AG04450 (cell line): ENCODE results near the gene F2RL3. TPM values are rescaled to one million over a fixed set of nuclear protein-coding genes. Genes with fewer than 3 reads are reported as not detected.

ENCODE experiments used
- CTCF ChIA-PET: fragments of 300-600, 350-600 bp; formaldehyde crosslinking; extraction: SDS; loops from one replicate; lab custom pipeline; 2022; ENCODE audit warnings: antibody characterized with exemption, inconsistent platforms; lab: Charles Lee
- POLR2A ChIA-PET: fragments of 350-600 bp; formaldehyde crosslinking; extraction: SDS; loops from one replicate; lab custom pipeline; 2021; ENCODE audit warnings: antibody characterized with exemption, inconsistent platforms; lab: Yijun Ruan, JAX
- DNase-seq: peaks from one replicate; pipeline ENCODE4 v3.0.0-alpha.2; 2011; ENCODE audit warnings: low read depth, low spot score
- H3K27ac ChIP-seq: one replicate; pipeline ENCODE4 v1.5.1; 2012; ENCODE audit warnings: low read depth, low read length, control low read depth
- H3K27me3 ChIP-seq: one replicate; pipeline ENCODE4 v1.6.0; 2012; ENCODE audit warnings: low read length; ENCODE audit not compliant: control insufficient read depth, insufficient read depth
- H3K4me3 ChIP-seq: 2 replicates; pipeline ENCODE4 v1.5.1; 2011; ENCODE audit warnings: mild to moderate bottlenecking, low read depth, low read length, control low read depth
- H3K9me3 ChIP-seq: 2 replicates; pipeline ENCODE4 v1.5.1; 2012; ENCODE audit warnings: low read length; ENCODE audit not compliant: control insufficient read depth, insufficient read depth
- CTCF ChIP-seq: IDR thresholded peaks from 2 replicates; pipeline ENCODE4 v1.5.1; 2011; ENCODE audit warnings: low read depth, low read length, control low read depth, inconsistent platforms
- polyA plus RNA-seq: library from polyadenylated mRNA; depleted of rRNA; stranded (reverse); fragments of >200 nt; gene quantifications from 2 replicates; pipeline ENCODE4 v1.2.3, GENCODE V29; 2011

The F2RL3 gene
- polyA plus RNA-seq, 1 experiment: not detected

- Histone ChIP-seq H3K27me3 (no peaks in the 10 kb centered on the region), H3K4me3 (no peak overlapping the region), H3K9me3 (peaks cover 22% of the 10 kb centered on the region), H3K27ac (no peak overlapping the region)
- CTCF ChIA-PET: no interaction called here
- POLR2A ChIA-PET: interaction anchor here (1.0 kb wide), 1 partner anchor 26 kb away, joined by 9 read pairs; no protein-coding TSS in a partner anchor
- TF ChIP-seq CTCF: no peak
- no peak for DNase-seq
Measured at GRCh38 chr19:16886305-16886880, 2.4 kb upstream of the F2RL3 start.

- DNase-seq: no peak
- no peak for TF ChIP-seq CTCF
- Histone ChIP-seq H3K27me3 (no peaks in the 10 kb centered on the region), H3K9me3 (peaks cover 10% of the 10 kb centered on the region), H3K27ac (no peak overlapping the region), H3K4me3 (no peak overlapping the region)
- CTCF ChIA-PET: no interaction called here
- POLR2A ChIA-PET: interaction anchor here (0.6 kb wide), 1 partner anchor 38 kb away, joined by 4 read pairs; no protein-coding TSS in a partner anchor
Measured at GRCh38 chr19:16887353-16888265, 1.2 kb upstream of the F2RL3 start.

GRCh38 chr19:16889366-16889882, 625 bp downstream of the F2RL3 start:
- Histone ChIP-seq H3K4me3 (no peak overlapping the region), H3K27ac (no peak overlapping the region), H3K27me3 (peaks cover 2% of the 10 kb centered on the region), H3K9me3 (no peaks in the 10 kb centered on the region; the same call in 1 of the 2 replicates)
- TF ChIP-seq CTCF: no peak
- ChIA-PET CTCF (no interaction called here), POLR2A (interaction anchor here (0.6 kb wide), 1 partner anchor 1192 kb away, joined by 4 read pairs; no protein-coding TSS in a partner anchor)
- DNase-seq: no peak

GRCh38 chr19:16889883-16890460, 1.2 kb downstream of the F2RL3 start:
- POLR2A ChIA-PET: no interaction called here
- no peak overlapping the region for H3K4me3 ChIP-seq
- CTCF ChIA-PET: no interaction called here
- TF ChIP-seq CTCF: no peak
- peaks cover 2% of the 10 kb centered on the region for H3K27me3 ChIP-seq
- no peak for DNase-seq
- no peaks in the 10 kb centered on the region; the same call in 1 of the 2 replicates for H3K9me3 ChIP-seq
- no peak overlapping the region for H3K27ac ChIP-seq
